WTC11 (cell line): ENCODE measurements around the gene TMEM221. TPM values are rescaled to one million over a fixed set of nuclear protein-coding genes. Genes with fewer than 3 reads are reported as not detected.

ENCODE experiments used
- ATAC-seq: fragments of 200-7000 bp; cut with Tn5 transposase; 2 replicates; pipeline ENCODE4 v1.10.0; 2021; ENCODE audit warnings: mild to moderate bottlenecking, moderate library complexity
- CTCF ChIA-PET: fragments of 300-600 bp; sonication (Branson Sonifier 250); formaldehyde crosslinking; loops from one replicate; lab custom pipeline; 2021; ENCODE audit warnings: antibody characterized with exemption; lab: Charles Lee
- POLR2A ChIA-PET: fragments of 350-600 bp; sonication (Branson Sonifier 250); formaldehyde crosslinking; loops from one replicate; lab custom pipeline; 2021; ENCODE audit warnings: antibody characterized with exemption; lab: Charles Lee
- DNase-seq: peaks from one replicate; pipeline ENCODE4 v3.0.0; 2021; ENCODE audit warnings: low spot score
- H3K27ac Mint-ChIP-seq: 2 replicates; pipeline ENCODE4 v1.8.0; 2021; ENCODE audit warnings: mixed read lengths
- H3K27me3 Mint-ChIP-seq: 2 replicates; pipeline ENCODE4 v1.8.0; 2021; ENCODE audit warnings: low read depth, mild to moderate bottlenecking, moderate library complexity, mixed read lengths
- H3K36me3 Mint-ChIP-seq: 2 replicates; pipeline ENCODE4 v1.8.0; 2021; ENCODE audit warnings: mixed read lengths
- H3K4me1 Mint-ChIP-seq: 2 replicates; pipeline ENCODE4 v1.8.0; 2022; ENCODE audit warnings: mixed read lengths
- H3K4me3 Mint-ChIP-seq: 2 replicates; pipeline ENCODE4 v1.8.0; 2021; ENCODE audit warnings: mild to moderate bottlenecking, moderate library complexity, mixed read lengths
- H3K9me3 Mint-ChIP-seq: 2 replicates; pipeline ENCODE4 v1.8.0; 2021; ENCODE audit warnings: mixed read lengths
- CBFB ChIP-seq: sonication (generic); formaldehyde crosslinking; IDR thresholded peaks from 2 replicates; pipeline ENCODE4 v1.8.1; 2022; ENCODE audit warnings: mild to moderate bottlenecking, low read depth, missing genetic modification reagents
- CREB1 ChIP-seq: sonication (generic); formaldehyde crosslinking; IDR thresholded peaks from 2 replicates; pipeline ENCODE4 v1.8.0; 2023; ENCODE audit warnings: mild to moderate bottlenecking, missing genetic modification reagents
- E2F5 ChIP-seq: sonication (generic); formaldehyde crosslinking; IDR thresholded peaks from 2 replicates; pipeline ENCODE4 v1.8.1; 2022; ENCODE audit warnings: mild to moderate bottlenecking, moderate library complexity, missing genetic modification reagents
- EMX1 ChIP-seq: fragments of 250-450 bp; sonication (Bioruptor Pico); IDR thresholded peaks from 2 replicates; pipeline ENCODE4 v1.8.0; 2021; ENCODE audit warnings: mild to moderate bottlenecking
- ERG ChIP-seq: fragments of 250-450 bp; sonication (Bioruptor Pico); IDR thresholded peaks from 2 replicates; pipeline ENCODE4 v1.8.0; 2021; ENCODE audit warnings: mild to moderate bottlenecking
- FOXP1 ChIP-seq: sonication (generic); formaldehyde crosslinking; IDR thresholded peaks from 2 replicates; pipeline ENCODE4 v1.8.0; 2022; ENCODE audit warnings: missing genetic modification reagents, mild to moderate bottlenecking, moderate library complexity, borderline replicate concordance
- FOXP4 ChIP-seq: sonication (generic); formaldehyde crosslinking; IDR thresholded peaks from 2 replicates; pipeline ENCODE4 v1.8.0; 2022; ENCODE audit warnings: mild to moderate bottlenecking, missing genetic modification reagents
- GABPB1 ChIP-seq: sonication (generic); formaldehyde crosslinking; IDR thresholded peaks from 2 replicates; pipeline ENCODE4 v1.8.1; 2023; ENCODE audit warnings: mild to moderate bottlenecking, missing genetic modification reagents
- HMGXB4 ChIP-seq: sonication (generic); formaldehyde crosslinking; IDR thresholded peaks from 2 replicates; pipeline ENCODE4 v1.8.1; 2023; ENCODE audit warnings: mild to moderate bottlenecking, moderate library complexity, missing genetic modification reagents
- JUN ChIP-seq: sonication (generic); formaldehyde crosslinking; IDR thresholded peaks from 2 replicates; pipeline ENCODE4 v1.8.0; 2023; ENCODE audit warnings: mild to moderate bottlenecking, missing genetic modification reagents
- MAX ChIP-seq: sonication (generic); formaldehyde crosslinking; IDR thresholded peaks from 2 replicates; pipeline ENCODE4 v1.8.0; 2022; ENCODE audit warnings: mild to moderate bottlenecking, missing genetic modification reagents
- MLX ChIP-seq: sonication (generic); formaldehyde crosslinking; IDR thresholded peaks from 2 replicates; pipeline ENCODE4 v1.8.1; 2023; ENCODE audit warnings: mild to moderate bottlenecking, missing genetic modification reagents, moderate library complexity
- NFATC4 ChIP-seq: fragments of 250-450 bp; sonication (Bioruptor Pico); IDR thresholded peaks from 2 replicates; pipeline ENCODE4 v1.9.0; 2021; ENCODE audit warnings: mild to moderate bottlenecking
- NFYB ChIP-seq: sonication (generic); formaldehyde crosslinking; conservative IDR thresholded peaks from 2 replicates; pipeline ENCODE4 v1.8.0; 2022; ENCODE audit warnings: low read depth, missing genetic modification reagents
- NR1H2 ChIP-seq: sonication (generic); formaldehyde crosslinking; IDR thresholded peaks from 2 replicates; pipeline ENCODE4 v1.9.0; 2021; ENCODE audit warnings: mild to moderate bottlenecking, moderate library complexity, missing genetic modification reagents
- NR3C1 ChIP-seq: sonication (generic); formaldehyde crosslinking; conservative IDR thresholded peaks from 2 replicates; pipeline ENCODE4 v1.8.1; 2023; ENCODE audit warnings: low read depth, mild to moderate bottlenecking, missing genetic modification reagents
- PREB ChIP-seq: sonication (generic); formaldehyde crosslinking; IDR thresholded peaks from 2 replicates; pipeline ENCODE4 v1.8.1; 2022; ENCODE audit warnings: mild to moderate bottlenecking, missing genetic modification reagents, moderate library complexity, borderline replicate concordance
- SOX15 ChIP-seq: fragments of 250-450 bp; sonication (Bioruptor Pico); IDR thresholded peaks from 2 replicates; pipeline ENCODE4 v1.9.0; 2021; ENCODE audit warnings: mild to moderate bottlenecking
- TEAD1 ChIP-seq: sonication (generic); formaldehyde crosslinking; IDR thresholded peaks from 2 replicates; pipeline ENCODE4 v1.8.0; 2022; ENCODE audit warnings: mild to moderate bottlenecking, missing genetic modification reagents
- TP53 ChIP-seq: sonication (generic); formaldehyde crosslinking; IDR thresholded peaks from 2 replicates; pipeline ENCODE4 v1.8.1; 2023; ENCODE audit warnings: mild to moderate bottlenecking, missing genetic modification reagents
- USF1 ChIP-seq: sonication (generic); formaldehyde crosslinking; IDR thresholded peaks from 2 replicates; pipeline ENCODE4 v1.8.0; 2022; ENCODE audit warnings: mild to moderate bottlenecking, missing genetic modification reagents
- ZNF219 ChIP-seq: sonication (generic); formaldehyde crosslinking; IDR thresholded peaks from 2 replicates; pipeline ENCODE4 v1.8.0; 2023; ENCODE audit warnings: missing genetic modification reagents, mild to moderate bottlenecking, borderline replicate concordance
- ZNF317 ChIP-seq: sonication (generic); formaldehyde crosslinking; IDR thresholded peaks from 2 replicates; pipeline ENCODE4 v1.8.1; 2023; ENCODE audit warnings: low read depth, mild to moderate bottlenecking, moderate library complexity, missing genetic modification reagents, borderline replicate concordance
- ZNF671 ChIP-seq: fragments of 250-450 bp; sonication (Bioruptor Pico); IDR thresholded peaks from 2 replicates; pipeline ENCODE4 v1.8.0; 2021; ENCODE audit warnings: mild to moderate bottlenecking
- total RNA-seq: library from RNA; stranded (reverse); gene quantifications from 3 replicates; pipeline ENCODE4 v1.2.3, GENCODE V29; 2021

TMEM221 gene
- total RNA-seq, 1 experiment from 2014 or later, result 1.2 TPM

GRCh38 chr19:17406046-17406886, 42.2 kb downstream of the TMEM221 start:
- CTCF ChIA-PET, result interaction anchor here (0.6 to 1.4 kb wide), 6 partner anchors 9 to 158 kb away, joined by 3 to 6 read pairs (median 3); partner anchors contain the start of gene MVB12A
- Mint-ChIP-seq H3K27me3 (no peaks in the 10 kb centered on the region), H3K4me1 (peaks cover 32% of the 10 kb centered on the region)
- ATAC-seq (no peak), DNase-seq (no peak)
- TF ChIP-seq GABPB1 (CRISPR knock-in tag) (no peak), ERG (CRISPR knock-in tag) (no peak), EMX1 (CRISPR knock-in tag) (no peak), USF1 (CRISPR knock-in tag) (no peak), TP53 (CRISPR knock-in tag) (no peak), FOXP4 (no peak), HMGXB4 (no peak), NFATC4 (no peak)
- TF ChIP-seq, all 79 proteins: peak for 0
- peak overlapping the region; percentile 74; the same call in 1 of the 2 replicates for H3K4me3 Mint-ChIP-seq
- peak overlapping the region; percentile 87 for H3K27ac Mint-ChIP-seq
- no peaks in the 10 kb centered on the region for H3K9me3 Mint-ChIP-seq
- H3K36me3 Mint-ChIP-seq, result 0 out of 2 replicates have a peak, but pooled peaks cover 3% of the 10 kb centered on the region
- POLR2A ChIA-PET, result interaction anchor here (0.9 to 2.2 kb wide), 2 partner anchors 10 to 13 kb away, joined by 3 to 11 read pairs; partner anchors contain the start of gene MVB12A

GRCh38 chr19:17405250-17406045, 43.0 kb downstream of the TMEM221 start, which contains the start of gene BST2:
BST2 (minus strand) TSS chr19:17405630; CDS start chr19:17405575, 55 bp downstream.
- Mint-ChIP-seq H3K27ac (peak within 1 kb of the TSS; percentile 87), H3K4me1 (peaks cover 32% of the 10 kb centered on the region), H3K9me3 (no peaks in the 10 kb centered on the region), H3K27me3 (no peaks in the 10 kb centered on the region), H3K4me3 (peak within 1 kb of the TSS; percentile 74), H3K36me3 (0 out of 2 replicates have a peak, but pooled peaks cover 3% of the 10 kb centered on the region)
- ChIA-PET POLR2A (interaction anchor here (0.9 to 2.2 kb wide), 3 partner anchors 11 to 100 kb away, joined by 3 to 11 read pairs (median 5); partner anchors contain the start of genes MRPL34 and MVB12A), CTCF (interaction anchor here (0.6 to 1.4 kb wide), 9 partner anchors 10 to 157 kb away, joined by 3 to 6 read pairs (median 3); partner anchors contain the start of gene MVB12A)
- ATAC-seq (peak; percentile 44), DNase-seq (no peak)
- no peak for TF ChIP-seq NR3C1 (CRISPR knock-in tag)
- no peak for TF ChIP-seq FOXP1 (CRISPR knock-in tag)
- no peak for TF ChIP-seq TEAD1 (CRISPR knock-in tag)
- TF ChIP-seq CBFB (CRISPR knock-in tag), result no peak
- TF ChIP-seq ZNF317 (CRISPR knock-in tag), result no peak
- no peak for TF ChIP-seq PREB (CRISPR knock-in tag)
- no peak for TF ChIP-seq NR1H2 (CRISPR knock-in tag)
- TF ChIP-seq SOX15 (CRISPR knock-in tag), result no peak
- TF ChIP-seq GABPB1 (CRISPR knock-in tag), result peak; percentile 60
- no peak for TF ChIP-seq JUN (CRISPR knock-in tag)
- TF ChIP-seq ZNF671 (CRISPR knock-in tag), result no peak
- no peak for TF ChIP-seq CREB1 (CRISPR knock-in tag)
- no peak for TF ChIP-seq E2F5
- no peak for TF ChIP-seq ZNF219 (CRISPR knock-in tag)
- no peak for TF ChIP-seq MLX
- peak; percentile 48; the same call in 1 of the 2 replicates for TF ChIP-seq MAX (CRISPR knock-in tag)
- peak; percentile 36; the same call in 1 of the 2 replicates for TF ChIP-seq NFYB
